Globus pallidus (tissue), 1 donor: ENCODE results near the gene SRPK3.

Source experiments
- DNase-seq: peaks from one replicate; pipeline ENCODE4 v3.0.0-alpha.2; 2015; ENCODE audit warnings: low spot score

The SRPK3 gene

DNA sequence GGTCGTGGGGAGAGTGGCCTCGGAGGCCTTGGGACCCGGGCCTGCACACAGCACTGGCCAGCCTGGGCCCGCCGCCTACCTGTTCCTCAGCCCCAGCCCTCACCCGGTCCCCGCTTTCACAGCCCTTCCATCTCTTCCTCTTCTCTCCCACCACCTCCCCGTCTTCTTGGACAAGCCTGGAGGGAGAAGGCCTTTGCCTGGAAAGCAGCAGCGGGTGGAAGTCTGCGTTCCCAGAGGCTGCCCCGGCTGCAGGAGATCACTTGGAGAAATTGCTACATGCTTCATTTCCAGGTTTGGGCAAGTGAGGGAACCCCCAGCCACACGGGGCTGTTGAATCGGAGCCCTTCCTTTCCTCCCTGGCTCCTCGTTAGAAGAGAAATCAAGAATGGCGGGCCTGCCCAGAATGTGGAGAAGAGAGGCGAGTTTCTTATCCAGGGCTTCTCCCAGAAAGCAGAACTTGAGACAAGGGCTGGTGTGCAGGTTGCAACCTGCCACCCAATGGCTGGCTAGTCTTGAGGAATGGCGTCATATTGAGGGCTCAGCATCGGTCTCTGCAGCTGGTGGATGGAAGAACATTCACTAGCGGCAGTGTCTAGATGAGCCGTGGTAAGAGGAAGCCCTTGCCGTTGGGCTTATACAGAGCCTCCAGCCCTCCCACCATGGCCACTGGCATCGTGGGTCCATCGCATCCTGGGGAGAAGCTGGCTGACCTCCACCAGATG lies 50.7 kb downstream of the SRPK3 start:
- DNase-seq, result no peak

DNA sequence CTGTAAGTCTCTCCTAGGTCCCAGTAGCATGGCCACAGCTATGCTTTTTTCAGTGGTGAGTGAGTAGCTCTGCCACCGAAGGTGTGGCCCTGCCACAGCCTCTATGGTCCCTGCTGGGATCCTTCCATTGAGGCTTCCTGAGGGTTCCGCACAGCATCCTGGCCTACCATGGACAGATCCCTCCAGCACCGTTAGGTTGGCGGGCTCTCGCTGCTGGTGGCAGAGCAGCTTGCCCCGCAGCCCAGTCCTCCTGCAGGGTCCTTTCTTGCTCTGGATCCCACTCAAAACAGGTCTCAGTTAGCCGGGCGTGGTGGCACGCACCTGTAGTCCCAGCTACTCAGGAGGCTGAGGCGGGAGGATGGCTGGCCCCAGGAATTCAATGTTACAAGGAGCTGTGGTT lies 51.9 kb downstream of the SRPK3 start:
- DNase-seq, result no peak
